Measurements from ENCODE around the gene NCKAP5L.

Gene NCKAP5L

GRCh38 chr12:49779581-49779980, 48.6 kb downstream of the NCKAP5L start:
- Histone ChIP-seq H3K9me3 (ENCODE audit: insufficient read depth, low read depth, low read length) (no peaks in the 10 kb centered on the region), H3F3A (ENCODE audit: low read depth) (no peaks in the 10 kb centered on the region), H3K4me3 (ENCODE audit: low read length, poor library complexity, severe bottlenecking) (no peak overlapping the region), H2AFZ (ENCODE audit: low read length) (no peak overlapping the region), H3K79me2 (ENCODE audit: insufficient read depth, low read length) (no peaks in the 10 kb centered on the region), H3K27me3 (ENCODE audit: insufficient read depth, low read length, poor library complexity, severe bottlenecking) (no peaks in the 10 kb centered on the region), H4K20me1 (ENCODE audit: insufficient read depth, low read length, poor library complexity, severe bottlenecking) (no peaks in the 10 kb centered on the region), H3K9me2 (replicated peaks; ENCODE audit: low read depth, low read length) (no peaks in the 10 kb centered on the region), H3K4me2 (ENCODE audit: low read depth, low read length, poor library complexity, severe bottlenecking) (no peak overlapping the region), H3K36me3 (ENCODE audit: insufficient read depth, low read length) (no peaks in the 10 kb centered on the region), H3K4me1 (ENCODE audit: insufficient read depth, low read length, poor library complexity, severe bottlenecking) (peaks cover 8% of the 10 kb centered on the region), H3K9ac (ENCODE audit: low read depth, low read length, poor library complexity, severe bottlenecking) (no peak overlapping the region)
- TF ChIP-seq EZH2phosphoT487 (IDR thresholded peaks at IDR 0.05; ENCODE audit: borderline replicate concordance) (no peak), CTCF (conservative IDR thresholded peaks at IDR 0.05; ENCODE audit: low read length) (no peak)

GRCh38 chr12:49777800-49778748, 50.1 kb downstream of the NCKAP5L start:
- H3F3A ChIP-seq (ENCODE audit: low read depth) = no peaks in the 10 kb centered on the region
- no peaks in the 10 kb centered on the region for H3K27me3 ChIP-seq (ENCODE audit: insufficient read depth, low read length, poor library complexity, severe bottlenecking)
- no peaks in the 10 kb centered on the region for H3K36me3 ChIP-seq (ENCODE audit: insufficient read depth, low read length)
- TF ChIP-seq CTCF (conservative IDR thresholded peaks at IDR 0.05; ENCODE audit: low read length) = peak; percentile 90
- TF ChIP-seq EZH2phosphoT487 (IDR thresholded peaks at IDR 0.05; ENCODE audit: borderline replicate concordance) = no peak
- no peak overlapping the region for H3K4me3 ChIP-seq (ENCODE audit: low read length, poor library complexity, severe bottlenecking)
- H4K20me1 ChIP-seq (ENCODE audit: insufficient read depth, low read length, poor library complexity, severe bottlenecking) = no peaks in the 10 kb centered on the region
- no peak overlapping the region for H3K4me2 ChIP-seq (ENCODE audit: low read depth, low read length, poor library complexity, severe bottlenecking)
- no peaks in the 10 kb centered on the region for H3K79me2 ChIP-seq (ENCODE audit: insufficient read depth, low read length)
- H2AFZ ChIP-seq (ENCODE audit: low read length) = peak overlapping the region; percentile 73
- no peak overlapping the region for H3K9ac ChIP-seq (ENCODE audit: low read depth, low read length, poor library complexity, severe bottlenecking)
- H3K9me3 ChIP-seq (ENCODE audit: insufficient read depth, low read depth, low read length) = no peaks in the 10 kb centered on the region
- H3K4me1 ChIP-seq (ENCODE audit: insufficient read depth, low read length, poor library complexity, severe bottlenecking) = peaks cover 8% of the 10 kb centered on the region
- H3K9me2 ChIP-seq (replicated peaks; ENCODE audit: low read depth, low read length) = no peaks in the 10 kb centered on the region

- Histone ChIP-seq H2AFZ (ENCODE audit: low read length) (peak overlapping the region; percentile 73; the same call in 1 of the 2 replicates), H3K27me3 (ENCODE audit: insufficient read depth, low read length, poor library complexity, severe bottlenecking) (no peaks in the 10 kb centered on the region)
Observed at GRCh38 chr12:49777341-49777740, 50.9 kb downstream of the NCKAP5L start.

More at GRCh38 chr12:49777341-49777740, 50.9 kb downstream of the NCKAP5L start:
- H4K20me1 ChIP-seq (ENCODE audit: insufficient read depth, low read length, poor library complexity, severe bottlenecking) = no peaks in the 10 kb centered on the region
- no peak overlapping the region for H3K4me3 ChIP-seq (ENCODE audit: low read length, poor library complexity, severe bottlenecking)
- no peaks in the 10 kb centered on the region for H3F3A ChIP-seq (ENCODE audit: low read depth)
- no peak overlapping the region for H3K4me2 ChIP-seq (ENCODE audit: low read depth, low read length, poor library complexity, severe bottlenecking)
- TF ChIP-seq CTCF (conservative IDR thresholded peaks at IDR 0.05; ENCODE audit: low read length) (no peak), EZH2phosphoT487 (IDR thresholded peaks at IDR 0.05; ENCODE audit: borderline replicate concordance) (no peak)
- peaks cover 8% of the 10 kb centered on the region for H3K4me1 ChIP-seq (ENCODE audit: insufficient read depth, low read length, poor library complexity, severe bottlenecking)
- no peaks in the 10 kb centered on the region for H3K9me2 ChIP-seq (replicated peaks; ENCODE audit: low read depth, low read length)
- H3K9ac ChIP-seq (ENCODE audit: low read depth, low read length, poor library complexity, severe bottlenecking) = no peak overlapping the region
- no peaks in the 10 kb centered on the region for H3K9me3 ChIP-seq (ENCODE audit: insufficient read depth, low read depth, low read length)
- H3K36me3 ChIP-seq (ENCODE audit: insufficient read depth, low read length) = no peaks in the 10 kb centered on the region
- H3K79me2 ChIP-seq (ENCODE audit: insufficient read depth, low read length) = no peaks in the 10 kb centered on the region
